GM18508 (cell line): ENCODE data around the gene ACSM2B.
"Not testable (repeated sequence)": the region's sequence is repeated elsewhere in the genome, so short reads cannot be mapped to it uniquely, and the experiment has no call there.

Source experiments
- ATAC-seq: cut with Tn5 transposase; IDR thresholded peaks from one replicate; pipeline ENCODE4 v1.9.1; 2021; ENCODE audit warnings: moderate number of reproducible peaks; ENCODE audit not compliant: insufficient read depth, unreplicated experiment

Gene ACSM2B

DNA sequence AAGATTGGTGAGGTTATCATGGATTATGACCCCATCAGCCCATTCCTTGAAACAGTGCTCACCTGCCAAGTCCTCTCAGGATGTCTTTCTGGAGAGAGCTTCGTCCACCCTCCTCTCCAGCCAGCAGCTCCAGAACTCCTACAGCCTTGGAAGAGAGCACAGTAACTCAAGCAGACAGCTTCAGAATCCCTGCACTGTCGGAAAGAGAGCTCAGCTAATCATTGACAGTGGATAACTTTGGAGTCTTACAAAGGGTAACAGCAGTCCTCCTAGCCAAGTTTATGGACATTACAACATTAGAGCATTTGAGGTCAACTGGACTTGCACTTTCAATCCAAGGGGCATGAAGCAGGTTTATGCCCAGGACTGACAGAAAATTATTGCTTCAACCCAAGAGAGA is at the start of gene ACSM2B:
TSS of gene ACSM2B (minus strand) at position 223 of the 400 bp plus-strand sequence. CDS start 11,522 bp downstream, outside the sequence.
- ATAC-seq = not testable (repeated sequence)

GRCh38 chr16:20624882-20625807 is 49.0 kb upstream of the ACSM2B start:
- no peak for ATAC-seq

DNA sequence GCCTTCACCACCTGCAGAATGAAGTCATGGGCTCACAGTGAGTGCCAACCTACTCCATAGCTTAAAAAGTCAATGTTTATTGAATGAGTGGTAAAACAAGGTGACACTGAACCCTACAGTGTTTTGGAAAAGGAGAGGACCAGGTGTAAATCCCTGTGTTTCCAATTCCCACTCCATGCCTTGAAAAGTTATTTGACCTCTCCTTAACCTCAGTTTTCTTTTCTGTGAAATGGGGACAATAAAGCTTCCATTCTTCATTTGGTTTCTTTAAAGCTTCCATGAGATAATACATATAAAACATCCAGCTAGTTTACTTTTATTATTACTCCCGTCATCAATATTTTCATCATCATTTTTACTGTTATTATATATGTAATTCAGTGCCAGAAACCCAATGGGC is 48.0 kb upstream of the ACSM2B start:
- no peak for ATAC-seq

- ATAC-seq = no peak
These were observed 46.3 kb upstream of the ACSM2B start for GRCh38 chr16:20622498-20622870.

- no peak for ATAC-seq
These were observed 45.2 kb upstream of the ACSM2B start for GRCh38 chr16:20621406-20621805.

- no peak for ATAC-seq
These were observed 44.6 kb upstream of the ACSM2B start for GRCh38 chr16:20620770-20621169.

GRCh38 chr16:20620003-20620402 is 43.8 kb upstream of the ACSM2B start:
- no peak for ATAC-seq

- ATAC-seq = no peak
These were observed 41.1 kb upstream of the ACSM2B start for GRCh38 chr16:20617271-20617670.

DNA sequence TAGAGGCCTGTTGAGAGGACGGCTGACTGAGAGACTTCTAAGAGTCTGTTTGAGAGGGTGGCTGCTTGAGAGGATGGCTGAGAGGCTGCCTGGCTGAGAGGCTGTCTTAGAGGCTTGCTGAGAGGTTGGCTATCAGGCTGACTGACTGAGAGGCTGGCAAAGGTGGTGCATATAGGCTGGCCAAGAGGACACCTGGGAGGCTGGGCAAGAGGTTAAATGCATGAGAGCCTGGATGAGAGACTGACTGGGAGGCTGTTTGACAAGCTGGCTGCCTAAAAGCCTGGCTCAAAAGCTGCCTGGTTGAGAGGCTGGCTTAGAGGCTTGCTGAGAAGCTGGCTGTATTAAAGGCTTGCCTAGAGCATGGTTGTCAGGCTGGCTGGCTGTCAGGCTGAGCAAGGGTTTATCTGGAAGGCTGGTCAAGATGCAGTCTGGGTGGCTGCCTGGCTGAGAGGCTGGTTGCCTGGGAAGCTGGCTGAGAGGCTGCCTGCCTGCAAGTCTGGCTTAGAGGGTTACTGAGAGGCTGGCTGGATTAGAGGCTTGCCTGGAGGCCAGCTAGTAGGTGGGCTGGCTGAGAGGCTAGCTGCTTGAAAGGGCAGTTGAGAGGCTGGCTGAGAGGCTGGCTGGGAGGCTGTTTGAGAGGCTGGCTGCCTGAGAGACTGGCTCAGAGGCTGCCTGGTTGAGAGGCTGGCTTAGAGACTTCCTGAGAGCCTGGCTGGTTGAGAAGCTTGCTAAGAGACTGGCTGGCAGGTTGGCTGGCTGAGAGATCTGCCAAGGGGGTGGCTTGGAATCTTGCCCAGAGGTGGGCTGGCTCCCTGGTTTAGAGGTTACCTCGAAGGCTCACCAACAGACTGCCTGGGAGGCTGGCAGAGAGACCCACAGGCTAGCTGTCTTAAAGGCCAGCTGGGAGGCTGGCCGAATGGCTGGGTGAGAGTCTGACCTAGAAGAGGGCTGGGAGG is 38.3 kb upstream of the ACSM2B start:
- no peak for ATAC-seq

DNA sequence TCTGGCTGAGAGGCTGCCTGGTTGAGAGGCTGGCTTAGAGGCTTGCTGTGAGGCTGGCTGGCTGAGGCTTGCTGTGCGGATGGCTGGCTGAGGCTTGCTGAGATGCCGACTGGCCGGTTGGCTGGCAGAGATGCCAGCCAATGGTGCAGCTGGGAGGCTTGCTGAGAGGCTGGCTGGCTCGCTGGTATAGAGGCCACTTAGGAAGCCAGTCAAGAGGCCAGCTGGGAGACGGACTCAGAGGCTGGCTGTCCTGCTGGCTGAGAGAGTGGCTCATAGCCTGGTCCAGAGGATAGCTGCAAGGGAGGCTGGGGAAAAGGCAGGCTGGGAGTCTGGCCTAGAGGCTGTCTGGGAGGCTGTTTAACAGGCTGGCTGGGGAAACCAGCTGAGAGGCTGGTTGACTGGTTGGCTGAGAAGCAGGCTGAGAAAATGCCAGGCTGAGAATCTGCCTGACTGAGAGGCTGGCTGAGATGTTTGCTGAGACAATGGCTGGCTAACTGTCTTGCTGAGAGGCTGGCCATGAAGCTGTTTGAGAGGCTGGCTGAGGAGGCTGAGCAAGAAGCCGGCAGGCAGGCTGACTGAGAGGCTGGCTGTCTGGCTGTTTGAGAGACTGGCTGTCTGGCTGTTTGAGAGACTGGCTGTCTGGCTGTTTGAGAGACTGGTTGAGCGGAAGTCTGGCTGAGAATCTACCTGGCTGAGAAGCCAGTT is 37.5 kb upstream of the ACSM2B start:
- no peak for ATAC-seq

DNA sequence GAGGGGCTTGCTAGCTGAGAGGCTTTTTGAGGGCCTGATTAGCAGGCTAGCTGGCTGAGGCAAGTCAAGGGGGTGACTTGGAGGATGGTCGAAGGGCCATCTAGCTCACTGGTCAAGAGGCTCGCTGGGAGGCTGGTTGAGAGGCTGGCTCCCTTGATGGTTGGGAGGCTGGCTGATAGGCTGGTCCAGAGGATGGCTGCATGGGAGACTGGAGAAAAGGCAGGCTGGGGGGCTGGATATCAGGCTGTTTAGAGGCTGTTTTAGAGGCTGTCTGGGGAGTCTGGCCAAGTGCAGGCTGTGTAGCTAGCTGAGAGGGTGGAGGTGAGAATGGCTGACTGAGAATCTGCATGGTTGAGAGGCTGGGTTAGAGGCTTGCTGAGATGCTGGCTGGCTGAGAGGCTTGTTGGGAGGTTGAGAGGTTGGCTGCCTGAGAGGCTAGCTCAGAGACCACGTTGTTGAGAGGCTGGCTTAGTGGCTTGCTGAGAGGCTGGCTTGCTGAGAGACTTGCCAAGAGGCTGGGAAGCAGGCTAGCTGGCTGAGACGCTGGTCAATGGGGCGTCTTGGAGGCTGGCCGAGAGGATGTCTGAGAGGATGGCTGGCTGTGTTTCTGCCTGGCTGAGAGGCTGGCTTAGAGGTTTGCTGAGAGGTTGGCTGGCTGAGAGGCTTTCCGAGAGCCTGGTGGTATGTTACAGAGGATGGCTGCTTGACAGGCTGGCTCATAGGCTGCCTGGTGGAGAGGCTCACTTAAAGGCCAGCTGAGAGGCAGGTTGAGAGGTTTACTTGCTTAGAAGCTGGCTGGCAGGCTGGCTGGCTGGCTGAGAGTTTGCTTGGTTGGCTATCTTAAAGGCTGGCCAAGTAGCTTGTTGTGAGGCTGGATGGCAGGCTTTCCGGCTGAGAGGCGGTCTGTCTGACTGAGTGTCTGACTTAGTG is 36.6 kb upstream of the ACSM2B start:
- no peak for ATAC-seq

DNA sequence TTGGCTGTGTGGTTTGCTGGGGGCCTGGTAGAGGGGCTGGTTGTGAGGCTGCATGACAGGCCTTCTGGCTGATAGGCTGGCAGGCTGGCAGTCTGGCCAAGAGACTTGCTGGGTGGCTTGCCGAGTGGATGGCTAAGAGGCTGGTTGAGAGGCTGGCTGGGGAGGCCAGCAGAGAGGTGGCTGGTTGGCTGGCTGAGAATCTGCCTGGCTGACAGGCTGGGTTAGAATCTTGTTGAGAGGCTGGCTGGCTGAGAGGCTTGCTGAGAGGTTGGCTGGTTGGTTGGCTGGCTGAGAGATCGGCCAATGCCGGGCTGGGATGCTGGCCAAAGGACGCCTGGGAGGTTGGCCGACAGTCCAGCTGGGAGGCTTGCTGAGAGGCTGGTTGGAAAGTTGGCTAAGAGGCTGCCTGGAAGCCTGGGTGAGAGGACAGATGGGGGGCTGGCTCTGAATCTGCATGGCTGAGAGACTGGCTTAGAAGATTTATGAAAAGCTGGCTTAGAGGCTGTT is 35.9 kb upstream of the ACSM2B start:
- no peak for ATAC-seq

DNA sequence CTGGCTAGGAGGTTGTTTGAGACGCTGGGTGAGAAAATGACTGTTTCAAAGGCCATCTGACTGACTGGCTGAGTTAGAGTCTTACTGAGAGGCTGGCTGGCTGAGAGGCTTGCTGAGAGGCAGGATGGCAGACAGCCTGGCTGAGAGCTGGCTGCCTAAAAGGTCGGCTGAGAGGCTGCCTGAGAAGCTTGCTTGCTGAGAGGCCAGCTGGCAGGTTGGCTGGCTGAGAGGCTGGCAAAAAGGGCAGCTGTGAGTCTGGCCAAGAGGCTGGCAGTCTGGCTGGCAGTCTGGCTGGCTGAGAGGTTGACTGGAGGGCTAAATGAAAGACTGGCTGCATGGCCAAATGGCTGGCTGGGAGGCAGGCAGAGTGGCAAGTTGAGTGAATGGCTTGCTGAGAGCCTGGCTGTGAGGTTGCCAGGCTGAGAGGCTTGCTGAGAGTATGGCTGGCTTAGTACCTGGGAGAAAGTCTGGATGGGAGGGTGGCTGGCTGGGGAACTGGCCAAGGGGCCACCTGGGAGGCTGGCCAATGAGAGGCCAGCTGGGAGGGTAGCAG is 35.3 kb upstream of the ACSM2B start:
- ATAC-seq = no peak

GRCh38 chr16:20610892-20611349 is 34.8 kb upstream of the ACSM2B start:
- ATAC-seq = no peak

- no peak for ATAC-seq
These were observed 34.2 kb upstream of the ACSM2B start for GRCh38 chr16:20610211-20610891.

DNA sequence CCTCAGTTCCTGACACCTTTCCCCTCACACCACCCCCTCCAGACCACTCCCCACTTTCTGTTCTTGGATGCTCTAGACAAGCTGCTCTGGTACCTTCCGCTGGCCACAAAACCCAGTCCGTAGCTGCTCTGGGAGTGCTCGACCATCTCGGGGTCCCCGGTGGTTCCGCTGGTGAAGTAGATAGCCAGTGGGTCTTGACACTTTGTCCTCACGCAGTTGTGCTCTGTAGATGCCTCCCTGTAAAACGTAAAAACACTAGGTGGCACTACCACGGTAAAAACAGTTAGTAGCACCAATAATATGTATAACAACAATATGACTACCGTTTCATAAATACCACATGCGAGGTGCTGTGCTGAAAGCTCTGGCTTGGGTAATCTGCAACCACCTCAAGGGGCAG is 26.0 kb upstream of the ACSM2B start:
- ATAC-seq = not testable (repeated sequence)

DNA sequence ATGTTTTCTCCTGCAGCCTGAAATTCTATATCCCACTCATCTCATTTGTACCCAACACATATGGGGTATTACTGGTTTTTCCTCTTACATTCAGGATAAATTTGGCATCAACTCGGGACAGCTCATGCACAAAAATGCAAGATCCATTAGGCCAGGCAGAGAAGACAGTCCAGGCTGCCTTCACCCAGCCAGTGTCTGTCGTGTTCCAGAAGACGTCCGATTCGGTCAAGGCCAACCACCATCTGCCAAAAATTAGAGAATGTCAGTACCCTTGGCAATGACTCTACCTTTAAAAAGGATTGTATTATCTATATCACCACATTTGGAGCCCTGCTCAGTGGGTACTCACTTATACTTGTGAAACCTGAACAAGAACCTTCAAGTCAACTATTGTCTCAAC is 23.3 kb upstream of the ACSM2B start:
- ATAC-seq = not testable (repeated sequence)

DNA sequence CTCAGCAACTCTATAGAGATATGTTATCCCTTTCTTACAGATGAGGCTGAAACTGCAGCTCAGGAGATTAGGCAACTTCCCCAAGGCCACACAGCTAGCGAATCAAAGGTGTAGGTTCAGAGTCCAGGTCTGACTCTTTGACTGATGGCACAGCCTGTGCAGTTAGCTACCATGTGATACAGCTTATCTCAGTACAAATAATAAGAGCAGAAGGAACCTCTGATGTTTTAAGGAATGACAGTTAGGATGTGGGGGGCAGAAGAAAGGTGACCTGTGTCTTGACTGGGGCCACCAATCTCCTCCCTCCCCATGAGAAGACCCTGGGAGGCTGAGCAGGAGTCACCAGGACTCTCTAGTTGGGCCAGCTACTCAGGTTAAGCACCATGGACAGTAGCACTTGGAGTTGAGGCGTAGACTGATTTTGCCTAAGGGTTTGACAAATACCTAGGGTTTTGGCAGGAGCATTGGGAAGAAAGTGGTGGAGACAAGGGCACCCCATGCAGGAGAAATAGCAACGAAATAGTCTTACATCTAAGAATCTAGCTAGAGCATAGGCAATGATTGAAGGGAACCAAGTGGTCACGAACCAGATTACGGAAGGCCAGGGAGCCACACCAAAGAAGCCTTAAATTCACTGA is 22.8 kb upstream of the ACSM2B start:
- ATAC-seq = no peak
